ENCODE results near the gene CDHR5.

GRCh38 chr11:595400-595799 is 29.4 kb downstream of the CDHR5 start:
- TF ChIP-seq, protein P1, sequence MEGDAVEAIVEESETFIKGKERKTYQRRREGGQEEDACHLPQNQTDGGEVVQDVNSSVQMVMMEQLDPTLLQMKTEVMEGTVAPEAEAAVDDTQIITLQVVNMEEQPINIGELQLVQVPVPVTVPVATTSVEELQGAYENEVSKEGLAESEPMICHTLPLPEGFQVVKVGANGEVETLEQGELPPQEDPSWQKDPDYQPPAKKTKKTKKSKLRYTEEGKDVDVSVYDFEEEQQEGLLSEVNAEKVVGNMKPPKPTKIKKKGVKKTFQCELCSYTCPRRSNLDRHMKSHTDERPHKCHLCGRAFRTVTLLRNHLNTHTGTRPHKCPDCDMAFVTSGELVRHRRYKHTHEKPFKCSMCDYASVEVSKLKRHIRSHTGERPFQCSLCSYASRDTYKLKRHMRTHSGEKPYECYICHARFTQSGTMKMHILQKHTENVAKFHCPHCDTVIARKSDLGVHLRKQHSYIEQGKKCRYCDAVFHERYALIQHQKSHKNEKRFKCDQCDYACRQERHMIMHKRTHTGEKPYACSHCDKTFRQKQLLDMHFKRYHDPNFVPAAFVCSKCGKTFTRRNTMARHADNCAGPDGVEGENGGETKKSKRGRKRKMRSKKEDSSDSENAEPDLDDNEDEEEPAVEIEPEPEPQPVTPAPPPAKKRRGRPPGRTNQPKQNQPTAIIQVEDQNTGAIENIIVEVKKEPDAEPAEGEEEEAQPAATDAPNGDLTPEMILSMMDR (IDR thresholded peaks at IDR 0.05; ENCODE audit: poor library complexity) = no peak
- TF ChIP-seq EZH2phosphoT487 (IDR thresholded peaks at IDR 0.05; ENCODE audit: low read depth, severe bottlenecking, unreplicated experiment) = no peak
- TF ChIP-seq EZH2 (IDR thresholded peaks at IDR 0.05; ENCODE audit: borderline replicate concordance) = no peak
